OCI-LY7 (cell line): ENCODE measurements around the gene TRIM54. TPM values are rescaled to one million over a fixed set of nuclear protein-coding genes. Genes with fewer than 3 reads are reported as not detected.
A peak's percentile ranks its signal among the peaks of the same experiment; 100 is the strongest.

Source experiments
- BruUV-seq: library from RNA; stranded (reverse); fragments of 400-500 nt; replicated peaks from 2 replicates; lab custom pipeline; 2021; lab: Mats Ljungman, UMichigan
- CTCF ChIA-PET: fragments of 300-600 bp; sonication (Branson Sonifier 250); formaldehyde crosslinking; loops from one replicate; lab custom pipeline; 2022; ENCODE audit warnings: antibody characterized with exemption; ENCODE audit not compliant: unreplicated experiment; lab: Charles Lee
- POLR2A ChIA-PET: fragments of 300-600 bp; sonication (Branson Sonifier 250); formaldehyde crosslinking; loops from one replicate; lab custom pipeline; 2022; ENCODE audit warnings: antibody characterized with exemption; lab: Charles Lee
- DNase-seq: peaks from one replicate; pipeline ENCODE4 v3.0.0-alpha.2; 2015; ENCODE audit warnings: low spot score
- H2AFZ ChIP-seq: fragments of 200-600 bp; sonication (generic), shearing (Covaris generic); 2 replicates; pipeline ENCODE4 v1.6.1; 2014; ENCODE audit warnings: mild to moderate bottlenecking, antibody characterized with exemption, low read length, moderate library complexity
- H3K27ac ChIP-seq: fragments of 200-600 bp; sonication (generic); 2 replicates; pipeline ENCODE4 v1.5.1; 2014; ENCODE audit warnings: mixed run types, low read depth, mild to moderate bottlenecking, moderate library complexity, low read length, inconsistent platforms; ENCODE audit not compliant: poor library complexity, severe bottlenecking
- H3K36me3 ChIP-seq: fragments of 200-600 bp; sonication (generic); 2 replicates; pipeline ENCODE4 v1.6.1; 2014; ENCODE audit warnings: mild to moderate bottlenecking, antibody characterized with exemption, low read length, moderate library complexity, mixed read lengths; ENCODE audit not compliant: insufficient read depth
- H3K4me1 ChIP-seq: fragments of 200-600 bp; sonication (generic); 2 replicates; pipeline ENCODE4 v1.5.1; 2014; ENCODE audit warnings: mild to moderate bottlenecking, low read length; ENCODE audit not compliant: insufficient read depth, poor library complexity, severe bottlenecking
- H3K4me2 ChIP-seq: fragments of 200-600 bp; sonication (generic); 2 replicates; pipeline ENCODE4 v1.6.1; 2014; ENCODE audit warnings: mild to moderate bottlenecking, low read length
- H3K4me3 ChIP-seq: fragments of 200-600 bp; sonication (generic); 2 replicates; pipeline ENCODE4 v1.5.1; 2014; ENCODE audit warnings: mild to moderate bottlenecking, low read depth, low read length; ENCODE audit not compliant: poor library complexity, severe bottlenecking
- H3K79me2 ChIP-seq: fragments of 200-600 bp; sonication (generic); 2 replicates; pipeline ENCODE4 v1.6.1; 2016; ENCODE audit warnings: low read depth, mild to moderate bottlenecking, low read length, moderate library complexity, mixed read lengths; ENCODE audit not compliant: insufficient read depth
- H3K9me2 ChIP-seq: fragments of 200-600 bp; sonication (generic); 2 replicates; pipeline ENCODE4 v1.6.1; 2016; ENCODE audit warnings: mild to moderate bottlenecking, low read length, mixed read lengths; ENCODE audit not compliant: insufficient read depth
- H3K9me3 ChIP-seq: fragments of 200-600 bp; sonication (generic); 2 replicates; pipeline ENCODE4 v1.6.1; 2014; ENCODE audit warnings: mild to moderate bottlenecking, mixed run types, low read length, mixed read lengths
- H4K20me1 ChIP-seq: fragments of 200-600 bp; sonication (generic); 2 replicates; pipeline ENCODE4 v1.6.1; 2014; ENCODE audit warnings: mild to moderate bottlenecking, antibody characterized with exemption, low read length, moderate library complexity, mixed read lengths; ENCODE audit not compliant: insufficient read depth
- EZH2phosphoT487 ChIP-seq: fragments of 200-600 bp; sonication (generic); IDR thresholded peaks from 2 replicates; pipeline ENCODE4 v1.6.1; 2018; ENCODE audit warnings: low read depth, borderline replicate concordance, mild to moderate bottlenecking, mixed run types, antibody characterized with exemption, low read length, moderate library complexity, mixed read lengths
- intact Hi-C: fragments of 100-400 bp; cut with micrococcal nuclease; formaldehyde crosslinking; loops from one replicate; pipeline ENCODE4 v1.10.0; 2022; ENCODE audit not compliant: unreplicated experiment
- total RNA-seq, 2 experiments: library from RNA; depleted of rRNA in 1 of 2; stranded (reverse); fragments of >200 nt in 1 of 2; shearing (Covaris generic) in 1 of 2; gene quantifications; 2 replicates each; pipeline ENCODE4 v1.2.3, GENCODE V29; 2014 to 2022
- TF ChIP-seq, protein P1 (sequence below): fragments of 200-600 bp; sonication (generic); conservative IDR thresholded peaks from 2 replicates; pipeline ENCODE4 v1.5.1; 2014; ENCODE audit warnings: mild to moderate bottlenecking, antibody characterized with exemption, low read length, moderate library complexity, mixed read lengths

The TRIM54 gene
- total RNA-seq, 2 experiments from 2014 or later: 6.4 to 18.8 TPM

DNA sequence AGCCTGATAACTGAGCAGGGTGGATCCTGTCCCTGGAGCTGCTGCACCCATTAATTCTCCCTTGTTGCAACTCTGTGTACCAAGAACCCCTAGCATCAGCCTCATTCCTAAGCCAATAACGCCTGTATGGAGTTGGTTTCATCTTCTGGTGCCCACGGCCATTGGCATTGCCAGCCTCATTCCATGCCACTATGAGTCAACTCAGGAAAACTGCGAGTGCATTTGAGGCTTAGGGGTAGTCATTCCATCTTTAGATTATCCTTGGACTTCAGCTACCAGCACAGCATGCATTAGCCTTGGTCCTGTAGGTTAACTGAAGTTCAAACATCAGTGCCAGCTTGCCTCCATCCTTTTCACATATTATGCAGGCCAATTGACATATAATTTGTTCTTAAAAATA lies 1.4 kb upstream of the TRIM54 start:
- Histone ChIP-seq H3K4me3 (no peak overlapping the region), H4K20me1 (no peaks in the 10 kb centered on the region), H3K79me2 (no peaks in the 10 kb centered on the region), H3K9me2 (no peaks in the 10 kb centered on the region), H3K36me3 (no peaks in the 10 kb centered on the region), H3K4me2 (no peak overlapping the region), H3K4me1 (peaks cover 32% of the 10 kb centered on the region), H3K9me3 (no peaks in the 10 kb centered on the region), H3K27ac (no peak overlapping the region), H2AFZ (no peak overlapping the region)
- ChIA-PET POLR2A (interaction anchor here (0.6 to 2.4 kb wide), 3 partner anchors 10 to 54 kb away, joined by 4 to 21 read pairs (median 6); no protein-coding TSS in a partner anchor), CTCF (interaction anchor here (1.9 to 3.4 kb wide), 3 partner anchors 12 to 30 kb away, joined by 10 to 25 read pairs (median 13); no protein-coding TSS in a partner anchor)
- no TSS peak for BruUV-seq
- DNase-seq: no peak
- TF ChIP-seq EZH2phosphoT487: no peak
- TF ChIP-seq, protein P1, sequence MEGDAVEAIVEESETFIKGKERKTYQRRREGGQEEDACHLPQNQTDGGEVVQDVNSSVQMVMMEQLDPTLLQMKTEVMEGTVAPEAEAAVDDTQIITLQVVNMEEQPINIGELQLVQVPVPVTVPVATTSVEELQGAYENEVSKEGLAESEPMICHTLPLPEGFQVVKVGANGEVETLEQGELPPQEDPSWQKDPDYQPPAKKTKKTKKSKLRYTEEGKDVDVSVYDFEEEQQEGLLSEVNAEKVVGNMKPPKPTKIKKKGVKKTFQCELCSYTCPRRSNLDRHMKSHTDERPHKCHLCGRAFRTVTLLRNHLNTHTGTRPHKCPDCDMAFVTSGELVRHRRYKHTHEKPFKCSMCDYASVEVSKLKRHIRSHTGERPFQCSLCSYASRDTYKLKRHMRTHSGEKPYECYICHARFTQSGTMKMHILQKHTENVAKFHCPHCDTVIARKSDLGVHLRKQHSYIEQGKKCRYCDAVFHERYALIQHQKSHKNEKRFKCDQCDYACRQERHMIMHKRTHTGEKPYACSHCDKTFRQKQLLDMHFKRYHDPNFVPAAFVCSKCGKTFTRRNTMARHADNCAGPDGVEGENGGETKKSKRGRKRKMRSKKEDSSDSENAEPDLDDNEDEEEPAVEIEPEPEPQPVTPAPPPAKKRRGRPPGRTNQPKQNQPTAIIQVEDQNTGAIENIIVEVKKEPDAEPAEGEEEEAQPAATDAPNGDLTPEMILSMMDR: no peak
- intact Hi-C loops: loop anchor here (1.0 kb wide), 1 partner anchor 183 kb away; no protein-coding TSS in a partner anchor

DNA sequence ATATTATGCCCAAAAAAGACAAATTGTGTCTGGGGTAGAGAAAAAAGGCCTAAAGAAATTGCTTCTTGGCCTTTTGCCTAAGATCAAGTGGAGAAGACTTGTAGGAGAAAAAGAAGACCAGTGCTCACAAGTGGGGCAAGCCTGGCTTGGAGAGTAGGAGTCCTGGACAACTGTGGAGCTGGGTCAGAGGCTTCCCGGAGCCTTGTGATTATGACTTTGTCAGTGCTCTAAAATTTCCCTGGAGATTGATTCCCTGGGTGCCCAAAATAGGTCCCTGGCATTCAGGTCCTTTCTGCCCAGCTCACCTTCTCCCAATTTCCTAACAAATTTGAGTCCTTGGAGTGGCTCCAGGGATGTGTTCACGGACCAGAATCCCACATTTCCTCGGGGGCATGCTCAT lies 787 bp upstream of the TRIM54 start:
- TSS peak; percentile 40 for BruUV-seq
- H3K9me2 ChIP-seq: no peaks in the 10 kb centered on the region
- intact Hi-C loops: loop anchor here (1.0 kb wide), 1 partner anchor 183 kb away; no protein-coding TSS in a partner anchor
- POLR2A ChIA-PET: interaction anchor here (0.6 to 1.5 kb wide), 5 partner anchors 8 to 102 kb away, joined by 3 to 8 read pairs (median 4); no protein-coding TSS in a partner anchor
- TF ChIP-seq, protein P1: no peak
- TF ChIP-seq EZH2phosphoT487: no peak
- DNase-seq: no peak
- no peak overlapping the region for H3K4me2 ChIP-seq
- H3K27ac ChIP-seq: no peak overlapping the region
- H4K20me1 ChIP-seq: no peaks in the 10 kb centered on the region
- no peaks in the 10 kb centered on the region for H3K36me3 ChIP-seq
- no peak overlapping the region for H2AFZ ChIP-seq
- CTCF ChIA-PET: interaction anchor here (0.8 to 3.4 kb wide), 5 partner anchors 9 to 200 kb away, joined by 3 to 25 read pairs (median 3); no protein-coding TSS in a partner anchor
- no peak overlapping the region for H3K4me3 ChIP-seq
- no peaks in the 10 kb centered on the region for H3K79me2 ChIP-seq
- H3K4me1 ChIP-seq: peaks cover 37% of the 10 kb centered on the region
- H3K9me3 ChIP-seq: no peaks in the 10 kb centered on the region

DNA sequence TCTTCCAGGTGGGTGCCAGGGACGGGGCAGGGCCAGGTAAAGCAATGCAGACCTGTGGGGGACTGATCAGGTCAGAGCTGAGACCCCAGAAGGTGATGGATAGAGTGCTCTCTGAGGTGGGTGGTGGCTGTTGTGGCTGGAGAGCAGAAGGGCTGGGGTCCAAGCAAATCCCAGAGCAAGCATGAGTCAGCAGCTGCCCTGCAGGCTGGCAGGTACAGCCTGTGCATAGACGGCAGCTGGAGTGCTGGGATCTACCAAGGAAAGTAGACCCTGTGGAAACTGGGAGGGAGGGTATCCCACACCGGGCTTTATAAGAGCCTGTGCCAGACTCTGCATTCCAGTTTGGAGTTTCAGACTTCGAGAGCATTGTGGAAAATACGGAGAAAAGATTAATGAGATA lies 663 bp downstream of the TRIM54 start:
- no peaks in the 10 kb centered on the region for H3K9me3 ChIP-seq
- H3K79me2 ChIP-seq: no peaks in the 10 kb centered on the region
- no peaks in the 10 kb centered on the region for H4K20me1 ChIP-seq
- POLR2A ChIA-PET: interaction anchor here (0.6 to 1.1 kb wide), 6 partner anchors 8 to 98 kb away, joined by 3 to 4 read pairs (median 3); no protein-coding TSS in a partner anchor
- no peak overlapping the region for H3K4me2 ChIP-seq
- intact Hi-C loops: no loop called here
- CTCF ChIA-PET: interaction anchor here (1.2 kb wide), 1 partner anchor 31 kb away, joined by 3 read pairs; no protein-coding TSS in a partner anchor
- no peaks in the 10 kb centered on the region for H3K9me2 ChIP-seq
- no peak overlapping the region for H3K27ac ChIP-seq
- H3K4me3 ChIP-seq: no peak overlapping the region
- peaks cover 49% of the 10 kb centered on the region for H3K4me1 ChIP-seq
- TF ChIP-seq, protein P1: no peak
- no peak for TF ChIP-seq EZH2phosphoT487
- H2AFZ ChIP-seq: no peak overlapping the region
- DNase-seq: no peak
- no TSS peak for BruUV-seq
- no peaks in the 10 kb centered on the region for H3K36me3 ChIP-seq
